RWPE1 (cell line): Measurements from ENCODE around the gene TFEB.
A peak's percentile ranks its signal among the peaks of the same experiment; 100 is the strongest.
"Not testable (repeated sequence)": the region's sequence is repeated elsewhere in the genome, so short reads cannot be mapped to it uniquely, and the experiment has no call there.

Experiments
- CTCF ChIA-PET: fragments of 350-600 bp; sonication (Branson Sonifier 250); formaldehyde crosslinking; extraction: SDS; loops from one replicate; lab custom pipeline; 2021; lab: Yijun Ruan, JAX
- POLR2A ChIA-PET: fragments of 400-600 bp; formaldehyde crosslinking; extraction: SDS; loops from one replicate; lab custom pipeline; 2020; ENCODE audit warnings: antibody characterized with exemption; ENCODE audit not compliant: low non-redundant PET; lab: Yijun Ruan, JAX
- DNase-seq: peaks from one replicate; pipeline ENCODE4 v3.0.0; 2012; ENCODE audit warnings: low spot score
- H3K27ac ChIP-seq: fragments of 450-650 bp; 2 replicates; pipeline ENCODE4 v1.5.1; 2017
- CTCF ChIP-seq: fragments of 450-650 bp; conservative IDR thresholded peaks from 2 replicates; pipeline ENCODE4 v1.5.1; 2017; ENCODE audit warnings: low read depth, mild to moderate bottlenecking

Gene TFEB

DNA sequence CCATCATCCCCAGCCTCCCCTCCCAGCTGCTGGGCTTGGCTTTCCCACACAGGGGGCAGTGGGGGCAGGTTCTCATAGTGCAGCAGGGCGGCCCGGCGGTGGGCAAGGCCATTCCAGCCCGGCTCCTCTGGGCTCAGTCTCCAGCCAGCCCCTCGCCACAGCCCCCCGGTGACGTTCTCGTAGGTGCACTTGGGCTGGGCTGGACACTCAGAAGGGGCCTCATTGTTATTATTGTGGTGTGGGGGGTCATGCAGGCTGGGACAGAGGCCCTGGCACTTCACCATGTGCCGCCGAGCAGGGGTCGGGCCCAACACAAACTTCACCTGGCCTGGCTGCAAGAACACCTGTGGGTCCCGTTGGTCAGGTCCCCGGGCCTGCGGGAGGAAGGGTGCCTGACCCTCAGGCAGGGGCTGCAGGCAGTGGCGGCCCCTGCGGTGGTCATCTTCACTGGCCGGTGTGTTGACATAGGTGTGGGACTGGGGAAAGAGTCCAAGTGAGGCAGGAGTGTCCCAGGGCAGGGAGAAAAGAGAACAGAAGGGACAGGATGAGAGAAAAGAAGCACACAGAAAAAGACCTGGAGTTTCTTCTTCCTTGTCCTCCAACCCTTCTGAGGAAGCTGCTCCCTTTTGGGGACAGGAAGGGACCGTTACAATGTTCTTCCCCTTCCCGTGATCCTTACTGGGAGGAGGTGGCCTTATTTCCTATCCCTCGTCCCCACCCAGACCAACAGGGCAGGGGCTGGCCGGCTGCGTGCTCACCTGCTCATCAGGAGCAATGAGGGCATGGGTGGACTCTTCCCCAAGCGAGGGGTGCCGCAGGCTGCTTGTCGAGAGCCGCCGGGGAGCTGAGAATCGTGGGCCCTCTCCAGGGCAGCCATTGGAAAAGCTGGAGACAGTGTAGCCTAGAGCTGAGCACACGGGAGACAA lies 35.9 kb upstream of the TFEB start:
- CTCF ChIA-PET: no interaction called here
- POLR2A ChIA-PET: no interaction called here
- H3K27ac ChIP-seq: no peak overlapping the region
- no peak for DNase-seq
- TF ChIP-seq CTCF: no peak

GRCh38 chr6:41770381-41771057 lies 35.1 kb upstream of the TFEB start:
- DNase-seq: no peak
- ChIA-PET POLR2A (no interaction called here), CTCF (interaction anchor here (1.0 kb wide), 1 partner anchor 16 kb away, joined by 3 read pairs; no protein-coding TSS in a partner anchor)
- TF ChIP-seq CTCF: no peak
- H3K27ac ChIP-seq: no peak overlapping the region; the same call in 1 of the 2 replicates

- CTCF ChIA-PET: interaction anchor here (0.6 to 1.0 kb wide), 3 partner anchors 17 to 319 kb away, joined by 3 read pairs; no protein-coding TSS in a partner anchor
- POLR2A ChIA-PET: no interaction called here
- H3K27ac ChIP-seq: peak overlapping the region; percentile 66
Observed at GRCh38 chr6:41769376-41769775, 34.0 kb upstream of the TFEB start.

GRCh38 chr6:41768545-41769308 lies 33.3 kb upstream of the TFEB start:
- CTCF ChIA-PET: interaction anchor here (0.6 to 0.7 kb wide), 2 partner anchors 142 to 166 kb away, joined by 3 read pairs; no protein-coding TSS in a partner anchor
- POLR2A ChIA-PET: no interaction called here

More at GRCh38 chr6:41769376-41769775, 34.0 kb upstream of the TFEB start:
- DNase-seq: no peak
- no peak for TF ChIP-seq CTCF

DNA sequence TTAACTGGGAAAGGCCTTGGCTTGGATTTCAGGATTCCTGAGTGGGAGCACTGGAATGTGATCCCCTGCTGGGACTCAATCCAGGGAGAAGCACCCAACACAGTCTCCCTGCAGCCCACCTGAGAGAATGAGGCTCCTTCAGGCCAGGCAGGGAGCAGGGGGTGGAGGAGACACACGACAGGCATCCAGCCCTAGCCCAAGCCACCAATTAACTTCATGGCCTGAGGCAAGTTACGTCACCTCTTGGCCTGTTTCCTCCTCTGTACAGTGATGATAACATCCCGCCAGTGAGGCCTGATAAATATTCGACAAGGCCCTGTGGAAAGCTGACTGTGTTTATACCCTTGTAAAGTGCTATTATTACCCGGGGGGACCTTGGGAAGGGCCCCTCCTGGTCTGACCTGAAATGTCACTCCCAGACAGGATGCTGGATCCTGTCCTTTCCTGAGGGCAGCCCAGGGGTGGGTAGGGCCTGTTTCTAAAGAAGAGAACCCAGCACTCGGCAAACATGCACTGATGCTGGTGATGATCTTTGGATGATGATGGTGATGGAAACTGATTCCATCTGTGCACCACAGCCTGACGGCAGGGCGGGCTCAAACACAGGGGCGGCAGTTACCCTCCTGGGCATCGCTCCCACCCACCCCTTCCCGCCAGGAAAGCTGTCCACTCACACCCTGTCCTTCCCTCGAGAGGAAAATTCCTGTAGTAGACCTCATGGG lies 31.9 kb upstream of the TFEB start:
- ChIA-PET CTCF (interaction anchor here (0.7 to 1.0 kb wide), 3 partner anchors 9 to 164 kb away, joined by 3 to 4 read pairs (median 3); no protein-coding TSS in a partner anchor), POLR2A (no interaction called here)
- peak overlapping the region; percentile 50 for H3K27ac ChIP-seq
- DNase-seq: peak; percentile 82
- no peak for TF ChIP-seq CTCF

More at GRCh38 chr6:41768545-41769308, 33.3 kb upstream of the TFEB start:
- no peak for TF ChIP-seq CTCF
- DNase-seq: no peak
- peak overlapping the region; percentile 66 for H3K27ac ChIP-seq

GRCh38 chr6:41766043-41766664 lies 30.7 kb upstream of the TFEB start:
- H3K27ac ChIP-seq, DNase-seq, POLR2A ChIA-PET, CTCF ChIA-PET: not testable (repeated sequence)
